Gastrocnemius medialis (tissue), 4 donors: Measurements from ENCODE around the gene SLC5A4.
"Not testable (repeated sequence)": the region's sequence is repeated elsewhere in the genome, so short reads cannot be mapped to it uniquely, and the experiment has no call there.

Experiments
- CTCF ChIP-seq, 5 experiments: fragments of 450-650 bp in 3 of 5; fragments of 200-600 bp in 2 of 5; sonication (generic) in 2 of 5; IDR thresholded peaks in 4 of 5; conservative IDR thresholded peaks in 1 of 5; 1 replicate in 4 of 5; 2 replicates in 1 of 5; pipeline ENCODE4 v1.5.1; 2016 to 2019; ENCODE audit warnings: antibody characterized with exemption in 5 of 5, mild to moderate bottlenecking in 3 of 5, moderate library complexity in 3 of 5
- POLR2A ChIP-seq, 2 donors: fragments of 450-650 bp; IDR thresholded peaks; one replicate each; pipeline ENCODE4 v1.6.1; 2017; ENCODE audit warnings: antibody characterized with exemption in 2 of 2, mild to moderate bottlenecking in 2 of 2, moderate library complexity in 2 of 2

- not testable (repeated sequence) for TF ChIP-seq CTCF (IDR thresholded peaks at IDR 0.05 in 4 of 5, conservative IDR thresholded peaks at IDR 0.05 in 1 of 5); POLR2A (IDR thresholded peaks at IDR 0.05)
These were observed 59.2 kb downstream of the SLC5A4 start for GRCh38 chr22:32195900-32196299.
